Measurements from ENCODE around the gene DTHD1. TPM values are rescaled to one million over a fixed set of nuclear protein-coding genes. Genes with fewer than 3 reads are reported as not detected.

DTHD1 gene
- polyA plus RNA-seq, 1 donor (not counting 4 experiments of a cell fraction or from before 2014, with no cell fraction given): not detected

- peak overlapping the region; percentile 36 for H3K9ac ChIP-seq (ENCODE audit: control insufficient read depth, extremely low read depth, insufficient read depth, low read length)
- no peaks in the 10 kb centered on the region for H3K9me1 ChIP-seq (ENCODE audit: control insufficient read depth, extremely low read depth, insufficient read depth, low read length)
- no peak for TF ChIP-seq EZH2 (IDR thresholded peaks at IDR 0.05; ENCODE audit: low read length)
- TF ChIP-seq, protein P1, sequence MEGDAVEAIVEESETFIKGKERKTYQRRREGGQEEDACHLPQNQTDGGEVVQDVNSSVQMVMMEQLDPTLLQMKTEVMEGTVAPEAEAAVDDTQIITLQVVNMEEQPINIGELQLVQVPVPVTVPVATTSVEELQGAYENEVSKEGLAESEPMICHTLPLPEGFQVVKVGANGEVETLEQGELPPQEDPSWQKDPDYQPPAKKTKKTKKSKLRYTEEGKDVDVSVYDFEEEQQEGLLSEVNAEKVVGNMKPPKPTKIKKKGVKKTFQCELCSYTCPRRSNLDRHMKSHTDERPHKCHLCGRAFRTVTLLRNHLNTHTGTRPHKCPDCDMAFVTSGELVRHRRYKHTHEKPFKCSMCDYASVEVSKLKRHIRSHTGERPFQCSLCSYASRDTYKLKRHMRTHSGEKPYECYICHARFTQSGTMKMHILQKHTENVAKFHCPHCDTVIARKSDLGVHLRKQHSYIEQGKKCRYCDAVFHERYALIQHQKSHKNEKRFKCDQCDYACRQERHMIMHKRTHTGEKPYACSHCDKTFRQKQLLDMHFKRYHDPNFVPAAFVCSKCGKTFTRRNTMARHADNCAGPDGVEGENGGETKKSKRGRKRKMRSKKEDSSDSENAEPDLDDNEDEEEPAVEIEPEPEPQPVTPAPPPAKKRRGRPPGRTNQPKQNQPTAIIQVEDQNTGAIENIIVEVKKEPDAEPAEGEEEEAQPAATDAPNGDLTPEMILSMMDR (optimal IDR thresholded peaks at IDR 0.05 in 1 of 3, IDR thresholded peaks at IDR 0.05 in 1 of 3, conservative IDR thresholded peaks at IDR 0.05 in 1 of 3; ENCODE audit: extremely low read depth in 1 of 3, insufficient read depth in 2 of 3, low read length in 3 of 3): no peak
- no peaks in the 10 kb centered on the region for H3K9me3 ChIP-seq (ENCODE audit: control insufficient read depth, low read depth, low read length)
- H2AFZ ChIP-seq (ENCODE audit: control insufficient read depth, low read length): peak overlapping the region; percentile 76
- DNase-seq (ENCODE audit: low read depth, low spot score) (no peak), FAIRE-seq (peak; percentile 85)
- peak overlapping the region; percentile 59 for H3K4me2 ChIP-seq (ENCODE audit: control insufficient read depth, extremely low read depth, insufficient read depth, low read depth, low read length)
- H3K36me3 ChIP-seq (ENCODE audit: control insufficient read depth in 2 of 2, extremely low read depth in 1 of 2, insufficient read depth in 2 of 2, low read length in 2 of 2): no peaks in the 10 kb centered on the region
- peaks cover 11% of the 10 kb centered on the region for H3K4me1 ChIP-seq (ENCODE audit: control insufficient read depth, extremely low read depth, insufficient read depth, low read length)
- H3K4me3 ChIP-seq (ENCODE audit: control insufficient read depth in 2 of 3, extremely low read depth in 1 of 3, insufficient read depth in 2 of 3, low read depth in 1 of 3, low read length in 3 of 3): peak overlapping the region in 1 of 3 experiments; percentile 39
- H3K79me2 ChIP-seq (ENCODE audit: control insufficient read depth, insufficient read depth, low read length): no peaks in the 10 kb centered on the region
- H3K27me3 ChIP-seq (ENCODE audit: control insufficient read depth, extremely low read depth, insufficient read depth, low read length): no peaks in the 10 kb centered on the region
- dilution Hi-C loops (cut with MboI; ENCODE audit: extremely low pct_ligation_motif_present, low sequenced_read_pairs): no loop called here
- no peaks in the 10 kb centered on the region for H4K20me1 ChIP-seq (ENCODE audit: control insufficient read depth, extremely low read depth, insufficient read depth, low read length)
- H3K27ac ChIP-seq (ENCODE audit: control insufficient read depth, insufficient read depth, low read length): peak overlapping the region; percentile 35
These were observed 11.3 kb downstream of the DTHD1 start for GRCh38 chr4:36292556-36293188.

GRCh38 chr4:36301127-36301526, 19.7 kb downstream of the DTHD1 start:
- Histone ChIP-seq H3K4me2 (ENCODE audit: control insufficient read depth, extremely low read depth, insufficient read depth, low read depth, low read length) (no peak overlapping the region), H3K9me3 (ENCODE audit: control insufficient read depth, low read depth, low read length) (no peaks in the 10 kb centered on the region), H3K9me1 (ENCODE audit: control insufficient read depth, extremely low read depth, insufficient read depth, low read length) (no peaks in the 10 kb centered on the region), H3K4me3 (ENCODE audit: control insufficient read depth in 2 of 3, extremely low read depth in 1 of 3, insufficient read depth in 2 of 3, low read depth in 1 of 3, low read length in 3 of 3) (no peak overlapping the region), H3K27ac (ENCODE audit: control insufficient read depth, insufficient read depth, low read length) (no peak overlapping the region), H3K36me3 (ENCODE audit: control insufficient read depth in 2 of 2, extremely low read depth in 1 of 2, insufficient read depth in 2 of 2, low read length in 2 of 2) (no peaks in the 10 kb centered on the region), H3K27me3 (ENCODE audit: control insufficient read depth, extremely low read depth, insufficient read depth, low read length) (no peaks in the 10 kb centered on the region), H2AFZ (ENCODE audit: control insufficient read depth, low read length) (no peak overlapping the region), H3K9ac (ENCODE audit: control insufficient read depth, extremely low read depth, insufficient read depth, low read length) (no peak overlapping the region), H3K79me2 (ENCODE audit: control insufficient read depth, insufficient read depth, low read length) (no peaks in the 10 kb centered on the region), H3K4me1 (ENCODE audit: control insufficient read depth, extremely low read depth, insufficient read depth, low read length) (no peaks in the 10 kb centered on the region), H4K20me1 (ENCODE audit: control insufficient read depth, extremely low read depth, insufficient read depth, low read length) (no peaks in the 10 kb centered on the region)
- DNase-seq (ENCODE audit: low read depth, low spot score): no peak
- TF ChIP-seq, protein P1 (optimal IDR thresholded peaks at IDR 0.05 in 1 of 3, IDR thresholded peaks at IDR 0.05 in 1 of 3, conservative IDR thresholded peaks at IDR 0.05 in 1 of 3; ENCODE audit: extremely low read depth in 1 of 3, insufficient read depth in 2 of 3, low read length in 3 of 3): no peak
- no peak for TF ChIP-seq EZH2 (IDR thresholded peaks at IDR 0.05; ENCODE audit: low read length)
- no peak for FAIRE-seq
- dilution Hi-C loops (cut with MboI; ENCODE audit: extremely low pct_ligation_motif_present, low sequenced_read_pairs): no loop called here

Measured in keratinocyte (primary cell).